Activated T-helper 2 cell treated with anti-CD3 and anti-CD28 coated beads, Interferon-gamma antibody, Interleukin-2, Interleukin-4, amounts not matched to agents 10 μg/mL and 5 μg/mL and 100 μg/mL, durations not matched to agents 14 hours and 24 hours and 36 hours (primary cell): ENCODE measurements around the gene C1orf87. TPM values are rescaled to one million over a fixed set of nuclear protein-coding genes. Genes with fewer than 3 reads are reported as not detected.

Source experiments
- DNase-seq: peaks from one replicate; pipeline ENCODE4 v3.0.0; 2021; ENCODE audit warnings: low spot score
- H3K27ac Mint-ChIP-seq: one replicate; pipeline ENCODE4 v1.8.0; 2021; ENCODE audit warnings: mixed read lengths
- H3K27me3 Mint-ChIP-seq: one replicate; pipeline ENCODE4 v1.8.0; 2021; ENCODE audit warnings: low read depth, mixed read lengths
- H3K36me3 Mint-ChIP-seq: one replicate; pipeline ENCODE4 v1.8.0; 2021; ENCODE audit warnings: low read depth, mixed read lengths
- H3K4me1 Mint-ChIP-seq: one replicate; pipeline ENCODE4 v1.8.0; 2021; ENCODE audit warnings: low read depth, mixed read lengths
- H3K4me3 Mint-ChIP-seq: one replicate; pipeline ENCODE4 v1.8.0; 2021; ENCODE audit warnings: low read depth, mild to moderate bottlenecking, moderate library complexity, mixed read lengths
- H3K9me3 Mint-ChIP-seq: one replicate; pipeline ENCODE4 v1.8.0; 2021; ENCODE audit warnings: mixed read lengths
- intact Hi-C: fragments of 100-400 bp; cut with micrococcal nuclease; formaldehyde crosslinking; loops from one replicate; pipeline ENCODE4 v1.15.1; 2023
- total RNA-seq: library from RNA; stranded (reverse); gene quantifications from 2 replicates; pipeline ENCODE4 v1.2.3, GENCODE V29; 2022

C1orf87 gene
- total RNA-seq, 1 donor from 2014 or later = not detected

GRCh38 chr1:60090655-60091054 lies 17.1 kb upstream of the C1orf87 start:
- Mint-ChIP-seq H3K4me3 (no peak overlapping the region), H3K36me3 (no peaks in the 10 kb centered on the region), H3K4me1 (no peaks in the 10 kb centered on the region), H3K27ac (no peak overlapping the region), H3K27me3 (no peaks in the 10 kb centered on the region), H3K9me3 (no peaks in the 10 kb centered on the region)
- intact Hi-C loops = no loop called here
- no peak for DNase-seq

GRCh38 chr1:60088620-60089155 lies 15.1 kb upstream of the C1orf87 start:
- Mint-ChIP-seq H3K36me3 (no peaks in the 10 kb centered on the region), H3K4me1 (no peaks in the 10 kb centered on the region), H3K27me3 (no peaks in the 10 kb centered on the region), H3K9me3 (no peaks in the 10 kb centered on the region), H3K4me3 (no peak overlapping the region), H3K27ac (no peak overlapping the region)
- intact Hi-C loops = no loop called here
- no peak for DNase-seq

- H3K36me3 Mint-ChIP-seq = no peaks in the 10 kb centered on the region
Observed at GRCh38 chr1:60087681-60088080, 14.1 kb upstream of the C1orf87 start.

GRCh38 chr1:60078182-60078581 lies 4.6 kb upstream of the C1orf87 start:
- Mint-ChIP-seq H3K4me1 (no peaks in the 10 kb centered on the region), H3K36me3 (no peaks in the 10 kb centered on the region), H3K9me3 (no peaks in the 10 kb centered on the region), H3K27ac (no peak overlapping the region), H3K27me3 (peaks cover 12% of the 10 kb centered on the region), H3K4me3 (no peak overlapping the region)
- intact Hi-C loops = no loop called here
- no peak for DNase-seq

More at GRCh38 chr1:60087681-60088080, 14.1 kb upstream of the C1orf87 start:
- Mint-ChIP-seq H3K4me3 (no peak overlapping the region), H3K27ac (no peak overlapping the region), H3K4me1 (no peaks in the 10 kb centered on the region), H3K27me3 (no peaks in the 10 kb centered on the region), H3K9me3 (no peaks in the 10 kb centered on the region)
- no peak for DNase-seq
- intact Hi-C loops = no loop called here

GRCh38 chr1:60071296-60071695 lies 2.3 kb downstream of the C1orf87 start:
- H3K9me3 Mint-ChIP-seq = no peaks in the 10 kb centered on the region
- DNase-seq = no peak
- no peaks in the 10 kb centered on the region for H3K4me1 Mint-ChIP-seq
- intact Hi-C loops = no loop called here
- no peaks in the 10 kb centered on the region for H3K36me3 Mint-ChIP-seq
- H3K27ac Mint-ChIP-seq = no peak overlapping the region
- H3K4me3 Mint-ChIP-seq = no peak overlapping the region
- peaks cover 22% of the 10 kb centered on the region for H3K27me3 Mint-ChIP-seq

GRCh38 chr1:60069691-60070090 lies 3.9 kb downstream of the C1orf87 start:
- Mint-ChIP-seq H3K27ac (no peak overlapping the region), H3K4me3 (no peak overlapping the region), H3K9me3 (no peaks in the 10 kb centered on the region), H3K36me3 (no peaks in the 10 kb centered on the region), H3K27me3 (peaks cover 15% of the 10 kb centered on the region), H3K4me1 (no peaks in the 10 kb centered on the region)
- no peak for DNase-seq
- intact Hi-C loops = no loop called here

GRCh38 chr1:60068393-60069045 lies 5.1 kb downstream of the C1orf87 start:
- intact Hi-C loops = no loop called here
- no peak for DNase-seq
- Mint-ChIP-seq H3K27ac (no peak overlapping the region), H3K4me1 (no peaks in the 10 kb centered on the region), H3K4me3 (no peak overlapping the region), H3K36me3 (no peaks in the 10 kb centered on the region), H3K9me3 (no peaks in the 10 kb centered on the region), H3K27me3 (peaks cover 12% of the 10 kb centered on the region)

GRCh38 chr1:60066001-60066400 lies 7.6 kb downstream of the C1orf87 start:
- Mint-ChIP-seq H3K4me1 (no peaks in the 10 kb centered on the region), H3K9me3 (no peaks in the 10 kb centered on the region), H3K4me3 (no peak overlapping the region), H3K36me3 (no peaks in the 10 kb centered on the region), H3K27me3 (no peaks in the 10 kb centered on the region), H3K27ac (no peak overlapping the region)
- intact Hi-C loops = no loop called here
- DNase-seq = no peak

- no peak for DNase-seq
- H3K27ac Mint-ChIP-seq = no peak overlapping the region
- intact Hi-C loops = no loop called here
- no peaks in the 10 kb centered on the region for H3K36me3 Mint-ChIP-seq
- no peaks in the 10 kb centered on the region for H3K9me3 Mint-ChIP-seq
- H3K4me1 Mint-ChIP-seq = no peaks in the 10 kb centered on the region
- no peak overlapping the region for H3K4me3 Mint-ChIP-seq
- H3K27me3 Mint-ChIP-seq = no peaks in the 10 kb centered on the region
Observed at GRCh38 chr1:60065199-60065598, 8.4 kb downstream of the C1orf87 start.

GRCh38 chr1:60063561-60063960 lies 10.0 kb downstream of the C1orf87 start:
- Mint-ChIP-seq H3K27me3 (no peaks in the 10 kb centered on the region), H3K4me1 (no peaks in the 10 kb centered on the region), H3K9me3 (no peaks in the 10 kb centered on the region), H3K4me3 (no peak overlapping the region), H3K36me3 (no peaks in the 10 kb centered on the region), H3K27ac (no peak overlapping the region)
- DNase-seq = no peak
- intact Hi-C loops = no loop called here

GRCh38 chr1:60059468-60059867 lies 14.1 kb downstream of the C1orf87 start:
- H3K4me1 Mint-ChIP-seq = no peaks in the 10 kb centered on the region
- no peak overlapping the region for H3K27ac Mint-ChIP-seq
- intact Hi-C loops = no loop called here
- DNase-seq = no peak
- no peaks in the 10 kb centered on the region for H3K27me3 Mint-ChIP-seq
- H3K4me3 Mint-ChIP-seq = no peak overlapping the region
- no peaks in the 10 kb centered on the region for H3K36me3 Mint-ChIP-seq
- no peaks in the 10 kb centered on the region for H3K9me3 Mint-ChIP-seq

GRCh38 chr1:60055336-60055735 lies 18.2 kb downstream of the C1orf87 start:
- Mint-ChIP-seq H3K27me3 (no peaks in the 10 kb centered on the region), H3K36me3 (no peaks in the 10 kb centered on the region), H3K4me1 (no peaks in the 10 kb centered on the region), H3K27ac (no peak overlapping the region), H3K9me3 (no peaks in the 10 kb centered on the region), H3K4me3 (no peak overlapping the region)
- DNase-seq = no peak
- intact Hi-C loops = no loop called here

GRCh38 chr1:60054374-60054773 lies 19.2 kb downstream of the C1orf87 start:
- Mint-ChIP-seq H3K4me1 (no peaks in the 10 kb centered on the region), H3K27me3 (no peaks in the 10 kb centered on the region), H3K36me3 (no peaks in the 10 kb centered on the region), H3K9me3 (peaks cover 3% of the 10 kb centered on the region), H3K27ac (no peak overlapping the region), H3K4me3 (no peak overlapping the region)
- no peak for DNase-seq
- intact Hi-C loops = no loop called here

GRCh38 chr1:60052601-60053000 lies 21.0 kb downstream of the C1orf87 start:
- no peak overlapping the region for H3K27ac Mint-ChIP-seq
- intact Hi-C loops = no loop called here
- no peak overlapping the region for H3K4me3 Mint-ChIP-seq
- H3K9me3 Mint-ChIP-seq = peaks cover 3% of the 10 kb centered on the region
- no peak for DNase-seq
- H3K4me1 Mint-ChIP-seq = no peaks in the 10 kb centered on the region
- H3K27me3 Mint-ChIP-seq = no peaks in the 10 kb centered on the region
- no peaks in the 10 kb centered on the region for H3K36me3 Mint-ChIP-seq
